Stimulated activated CD4-positive, alpha-beta T cell treated with anti-CD3 and anti-CD28 coated beads, Interleukin-1b, Interleukin-23, amount 100 ng/mL, for 1 hour (primary cell): ENCODE results near the gene PTGDR2.

Source experiments
- DNase-seq, 2 donors: peaks; one replicate each; pipeline ENCODE4 v3.0.0-alpha.2; 2020; ENCODE audit warnings: low read depth in 2 of 2

The PTGDR2 gene

GRCh38 chr11:60809691-60810090 is 46.1 kb downstream of the PTGDR2 start:
- DNase-seq = no peak

GRCh38 chr11:60809249-60809648 is 46.5 kb downstream of the PTGDR2 start:
- no peak for DNase-seq

GRCh38 chr11:60803273-60803936 is 52.3 kb downstream of the PTGDR2 start:
- no peak for DNase-seq

GRCh38 chr11:60801194-60801593 is 54.6 kb downstream of the PTGDR2 start:
- DNase-seq = no peak
